ENCODE results near the gene IFIT5. TPM values are rescaled to one million over a fixed set of nuclear protein-coding genes. Genes with fewer than 3 reads are reported as not detected.
"Not testable (repeated sequence)": the region's sequence is repeated elsewhere in the genome, so short reads cannot be mapped to it uniquely, and the experiment has no call there.

The IFIT5 gene
- total RNA-seq, 1 donor from 2014 or later, result 7.7 TPM

DNA sequence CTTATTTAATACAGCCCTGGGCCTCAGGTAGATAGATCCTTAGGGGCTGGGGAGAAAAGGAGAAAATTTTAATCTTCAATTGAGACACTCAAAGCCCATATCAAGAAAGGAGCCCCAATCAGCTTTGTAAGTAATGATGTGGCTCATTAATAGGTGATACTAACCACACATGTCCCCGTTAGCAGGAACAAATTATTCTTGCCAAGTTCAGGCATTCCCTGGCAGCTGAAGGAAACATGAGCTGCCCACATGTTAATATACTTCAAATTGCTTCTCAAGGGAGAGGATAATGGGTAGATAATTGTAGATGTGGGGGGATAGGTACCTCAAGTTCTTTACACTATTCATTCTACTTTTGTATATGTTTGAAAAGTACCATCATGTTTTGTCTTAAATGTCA is 14.5 kb downstream of the IFIT5 start:
- no peak for DNase-seq (ENCODE audit: low read depth in 2 of 2)

DNA sequence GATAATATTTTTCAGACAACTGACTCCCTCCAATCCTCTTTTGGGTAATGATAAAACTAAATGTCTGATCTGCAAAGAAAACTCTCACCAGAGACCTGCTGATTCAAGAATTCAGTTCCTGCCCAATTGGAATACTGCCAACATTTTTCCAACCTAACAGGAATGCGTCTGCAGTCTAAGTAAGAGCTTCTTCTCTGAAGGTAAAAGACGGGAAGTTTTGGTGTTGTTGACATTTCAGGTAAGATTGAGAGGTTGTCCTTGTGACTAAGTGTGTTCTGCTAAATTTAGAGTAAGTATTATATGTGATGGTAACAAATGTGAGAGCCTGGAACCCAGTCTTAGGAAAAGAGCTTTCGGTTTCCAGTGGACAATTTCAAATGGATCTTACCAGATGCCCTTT is 17.6 kb downstream of the IFIT5 start:
- peak; percentile 49 to 64 for DNase-seq (ENCODE audit: low read depth in 2 of 2)

DNA sequence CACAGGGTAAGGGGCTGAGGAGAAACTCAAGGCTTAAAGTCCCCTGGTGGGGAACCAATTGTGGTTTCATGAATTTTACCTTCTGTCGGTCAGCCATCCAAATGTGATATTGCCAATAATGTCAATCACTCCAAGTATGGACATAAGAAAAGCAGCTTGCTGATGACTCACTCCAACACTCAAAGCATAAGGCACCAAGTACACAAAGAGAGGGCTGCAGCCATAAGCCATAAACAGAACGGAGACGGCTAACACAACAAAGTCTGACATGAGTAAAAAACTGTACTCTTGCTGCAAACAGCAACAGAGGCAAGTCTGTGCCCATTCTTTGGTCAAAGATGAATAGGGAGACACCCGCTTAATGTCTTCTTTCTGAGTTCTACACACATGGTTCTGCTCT is 24.2 kb downstream of the IFIT5 start:
- DNase-seq (ENCODE audit: low read depth in 2 of 2), result no peak

DNA sequence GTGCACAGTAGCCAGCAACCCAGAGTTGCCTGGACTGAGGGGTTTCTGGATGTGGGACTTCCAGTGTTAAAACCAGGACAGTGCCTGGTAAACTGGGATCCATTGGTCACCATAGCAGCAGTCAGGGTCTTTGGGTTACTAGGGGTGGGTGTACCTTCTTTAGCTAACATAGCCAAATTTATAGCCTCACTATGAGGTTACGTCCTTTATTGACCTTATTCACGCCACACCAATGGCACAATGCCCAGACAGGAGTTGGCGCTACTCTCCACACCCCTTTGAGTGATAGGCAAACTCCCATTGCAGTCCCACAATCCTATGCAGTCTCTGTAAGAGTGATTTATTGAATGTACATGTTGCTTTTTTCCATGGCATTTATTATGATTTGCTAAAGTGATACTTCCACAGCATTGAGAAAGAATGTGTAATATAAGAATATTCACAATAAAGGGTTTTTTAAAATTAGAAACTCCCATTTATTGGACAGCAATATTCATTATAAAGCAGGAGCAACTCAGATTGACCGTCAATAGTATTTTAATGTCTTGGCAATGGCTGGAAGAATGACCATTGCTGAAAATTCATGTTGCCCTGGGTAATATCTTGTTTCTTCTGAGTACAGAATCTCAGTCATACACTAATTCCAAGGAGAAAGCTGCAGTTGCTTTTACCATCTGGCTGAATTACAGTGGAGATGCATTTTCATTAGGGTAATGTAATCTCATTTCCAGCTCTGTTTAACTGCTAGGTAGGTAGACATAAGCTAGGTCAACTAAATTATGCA is 26.1 kb downstream of the IFIT5 start:
- peak in 1 of 2 donors; percentile 39 for DNase-seq (ENCODE audit: low read depth in 2 of 2)

DNA sequence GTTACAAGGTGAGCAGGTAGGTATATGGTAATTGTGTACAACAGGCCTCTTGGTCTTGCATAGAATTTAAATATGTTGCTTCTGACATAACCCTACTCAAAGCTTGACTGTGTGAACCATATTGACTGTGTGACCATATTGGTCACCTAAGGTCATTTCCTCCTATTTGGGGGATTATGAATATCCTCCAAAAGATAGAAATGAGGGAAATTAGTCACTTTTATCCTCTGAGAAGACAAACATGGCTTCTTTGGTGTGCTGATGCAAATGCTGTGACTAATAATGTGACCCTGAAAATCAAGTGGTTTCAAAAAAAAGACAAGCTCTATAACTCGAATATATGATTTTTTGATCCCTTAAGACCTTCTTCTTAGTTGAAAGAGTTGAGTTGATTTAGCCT is 27.9 kb downstream of the IFIT5 start:
- DNase-seq (ENCODE audit: low read depth in 2 of 2), result no peak

DNA sequence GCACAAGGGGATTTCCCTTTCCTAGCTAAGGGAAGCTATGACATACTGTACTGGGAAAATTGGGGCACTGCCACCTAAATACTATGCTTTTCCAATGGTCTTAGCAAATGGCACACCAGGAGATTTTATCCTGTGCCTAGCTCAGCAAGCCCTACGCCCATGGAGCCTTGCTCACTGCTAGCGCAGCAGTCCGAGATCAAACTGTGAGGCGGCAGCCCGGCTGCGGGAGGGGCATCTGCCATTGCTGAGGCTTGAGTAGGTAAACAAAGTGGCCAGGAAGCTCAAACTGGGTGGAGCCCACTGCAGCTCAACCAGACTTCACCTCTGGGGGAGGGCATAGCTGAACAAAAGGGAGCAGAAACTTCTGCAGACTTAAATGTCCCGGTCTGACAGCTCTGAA is 30.5 kb downstream of the IFIT5 start:
- DNase-seq (ENCODE audit: low read depth in 2 of 2), result not testable (repeated sequence)

DNA sequence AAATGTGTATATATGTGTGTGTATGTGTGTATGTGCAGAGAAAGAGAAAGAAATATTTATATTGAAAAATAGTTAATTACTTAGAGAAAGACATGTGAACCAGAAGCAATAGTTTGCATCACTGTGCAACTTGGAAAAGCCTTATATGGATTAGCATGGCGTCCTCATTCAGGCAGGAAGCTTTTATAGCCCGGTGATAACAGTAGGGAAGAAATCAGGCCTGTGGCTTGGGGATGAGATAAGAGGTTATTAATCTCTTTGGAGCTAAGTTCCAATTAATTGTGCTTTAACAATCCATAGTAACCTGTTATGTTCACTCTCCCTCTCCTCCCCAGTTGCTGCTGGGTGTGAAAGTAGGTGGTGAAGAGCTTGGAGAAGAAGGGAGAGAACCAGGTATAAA is 36.5 kb downstream of the IFIT5 start:
- DNase-seq (ENCODE audit: low read depth in 2 of 2), result no peak

DNA sequence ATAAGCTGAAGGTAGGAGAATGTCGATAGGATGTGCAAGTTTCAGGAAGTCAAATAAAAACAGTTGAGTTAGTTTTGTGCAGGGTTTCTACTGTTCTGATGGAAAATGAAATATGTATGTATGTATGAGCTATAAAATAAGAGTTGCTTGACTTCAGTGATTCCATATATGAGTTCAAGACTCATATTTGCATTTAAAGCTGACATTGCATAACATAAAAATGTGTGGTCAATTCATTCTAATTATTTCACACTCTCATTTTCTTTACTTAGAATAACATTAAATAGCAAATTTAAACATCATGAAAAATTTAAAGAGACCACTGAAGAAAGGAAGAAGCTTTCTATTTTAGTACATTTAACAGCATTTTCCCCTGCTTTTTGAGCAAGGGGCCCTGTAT is 37.8 kb downstream of the IFIT5 start:
- no peak for DNase-seq (ENCODE audit: low read depth in 2 of 2)

DNA sequence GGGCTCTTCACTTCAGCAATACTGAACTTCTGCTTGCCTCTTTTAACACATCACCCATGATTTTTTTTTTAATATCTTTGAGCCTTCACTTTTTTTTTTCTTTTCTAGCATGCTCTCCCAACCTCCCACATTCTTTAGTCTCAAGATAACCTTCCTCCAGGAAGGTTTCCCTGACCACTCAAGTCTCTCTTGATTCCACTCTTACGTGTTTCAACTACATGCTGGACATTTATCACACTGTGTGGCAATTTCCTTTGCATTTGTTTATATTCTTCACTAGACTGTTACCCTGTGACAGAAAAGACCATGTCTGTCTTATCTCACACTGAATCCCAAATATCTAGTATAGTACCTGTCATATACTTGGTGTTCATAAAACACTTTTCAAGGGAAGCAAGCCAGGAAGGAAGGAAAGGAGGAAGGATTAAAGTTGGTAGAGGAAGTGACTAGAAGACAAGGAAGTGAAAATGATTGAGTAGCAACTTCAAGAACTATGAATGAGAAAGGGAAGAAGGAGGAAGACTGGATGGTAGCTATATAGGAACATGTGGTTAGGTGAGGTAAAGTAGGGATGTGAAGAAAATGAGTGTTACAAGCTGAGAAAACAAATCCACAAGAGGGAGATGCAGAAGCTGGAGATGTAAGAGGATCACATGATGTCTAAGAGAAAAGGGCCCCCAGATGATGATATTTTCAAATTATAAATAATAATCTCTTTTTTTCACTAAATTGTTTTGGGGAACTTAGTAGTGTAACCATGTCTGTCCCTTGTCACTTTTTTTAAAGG is 40.4 kb downstream of the IFIT5 start:
- DNase-seq (ENCODE audit: low read depth in 2 of 2), result no peak

DNA sequence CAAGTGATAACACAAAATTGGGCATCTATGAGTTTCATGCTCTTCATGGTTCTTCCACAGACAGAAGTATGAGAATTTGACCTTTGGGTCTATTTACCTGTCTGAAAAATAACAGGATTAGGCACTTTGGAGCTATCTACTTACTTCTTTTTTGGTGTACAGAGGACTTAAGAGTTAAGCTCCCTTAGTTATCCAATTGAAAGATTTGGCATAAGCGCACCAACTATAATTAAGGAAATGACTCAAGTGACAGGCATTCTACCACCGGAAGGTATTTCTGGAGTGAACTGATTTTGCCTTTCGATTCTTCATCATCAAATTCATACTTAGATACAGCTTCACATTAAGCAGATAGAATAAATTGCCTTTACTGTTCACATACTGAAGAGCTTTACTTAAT is 43.9 kb downstream of the IFIT5 start:
- DNase-seq (ENCODE audit: low read depth in 2 of 2), result peak; percentile 63 to 81

DNA sequence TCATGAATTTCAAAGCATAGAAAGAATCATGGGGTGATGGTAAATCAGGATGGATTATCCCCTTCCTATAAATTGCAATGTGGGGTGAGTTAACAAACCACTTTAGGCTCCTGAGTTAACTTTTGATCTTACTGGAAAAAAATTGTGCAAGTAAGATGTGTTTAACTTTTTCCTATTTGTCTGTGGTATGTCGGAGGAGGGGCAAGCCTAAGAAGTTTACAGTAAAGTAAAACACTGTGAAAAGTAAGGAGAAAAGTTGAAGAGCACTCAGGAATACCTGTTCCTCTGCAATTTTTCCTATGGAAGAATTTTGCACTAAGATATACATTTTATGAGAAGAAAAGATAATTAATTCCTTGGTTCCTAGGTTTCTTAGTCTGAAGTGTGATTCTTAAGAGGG is 44.4 kb downstream of the IFIT5 start:
- DNase-seq (ENCODE audit: low read depth in 2 of 2), result no peak

DNA sequence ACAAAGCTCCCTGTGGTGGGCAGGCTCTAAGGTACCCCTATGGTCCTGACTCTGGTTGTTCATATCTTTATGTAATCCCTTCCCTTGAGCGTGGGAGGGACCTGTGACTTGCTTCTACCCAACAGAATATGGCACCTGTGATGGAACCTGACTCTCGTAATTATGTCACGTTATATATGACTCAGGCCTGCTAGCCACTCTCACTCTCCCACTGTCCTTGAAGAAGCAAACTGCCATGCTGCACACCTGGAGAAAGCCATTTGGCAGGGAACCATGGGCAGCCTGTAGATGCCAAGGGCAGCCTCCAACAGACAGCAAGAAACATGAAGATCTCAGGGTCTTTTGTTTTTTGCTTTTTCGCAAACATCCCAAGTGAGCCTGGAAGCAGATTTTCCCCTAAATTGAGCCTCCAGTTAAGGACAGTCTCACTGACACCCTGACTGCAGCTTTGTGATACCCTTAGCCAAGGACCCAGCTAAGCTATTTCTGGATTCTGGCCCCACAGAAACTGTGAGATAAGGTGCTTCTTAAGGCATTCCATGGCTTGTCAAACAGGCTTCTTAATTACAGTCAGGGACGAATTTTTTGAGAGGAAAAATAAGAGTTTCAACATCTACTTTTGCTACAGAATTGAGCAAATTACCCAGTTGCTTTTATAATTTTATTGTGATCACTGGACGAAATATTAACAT is 49.6 kb downstream of the IFIT5 start:
- DNase-seq (ENCODE audit: low read depth in 2 of 2), result no peak

DNA sequence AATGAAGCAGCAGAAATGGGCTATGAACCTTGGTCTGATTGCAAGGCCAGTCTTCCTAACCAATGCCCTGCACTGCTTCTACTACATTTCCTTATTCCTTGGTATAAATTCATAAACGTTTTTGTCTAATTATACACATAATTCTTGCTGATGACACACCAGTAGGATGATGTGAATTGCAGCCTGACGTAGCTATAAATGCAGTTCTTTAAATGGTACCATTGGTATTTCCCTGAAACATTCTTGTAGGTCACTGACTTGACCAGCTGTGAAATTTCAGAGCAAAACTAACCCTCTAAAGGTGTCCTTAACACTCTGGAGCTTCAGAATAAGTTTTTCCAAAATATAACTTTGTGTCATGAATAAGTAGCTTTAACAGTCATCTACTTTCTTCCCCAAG is 50.8 kb downstream of the IFIT5 start:
- no peak for DNase-seq (ENCODE audit: low read depth in 2 of 2)

DNA sequence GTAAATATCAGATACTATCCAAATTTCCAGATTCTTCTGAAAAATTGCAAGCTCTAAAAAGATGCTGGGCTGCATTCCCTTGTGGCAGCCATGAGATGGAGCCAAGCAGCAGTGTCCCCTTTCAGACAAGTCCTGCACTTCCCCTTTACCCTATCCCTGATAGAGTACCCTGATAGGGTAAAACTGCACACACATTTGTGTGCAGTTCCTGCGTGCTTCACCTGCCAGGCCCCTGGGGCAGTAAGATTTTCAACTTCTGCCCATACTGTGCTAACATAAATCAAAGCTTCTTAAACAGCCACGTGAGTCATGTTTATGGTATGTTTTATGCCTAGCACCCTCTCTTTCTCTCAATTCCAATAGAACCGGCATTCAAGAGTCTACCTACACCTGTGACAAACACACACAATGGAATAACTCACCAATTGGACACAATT is 52.2 kb downstream of the IFIT5 start:
- peak; percentile 24 to 28 for DNase-seq (ENCODE audit: low read depth in 2 of 2)

DNA sequence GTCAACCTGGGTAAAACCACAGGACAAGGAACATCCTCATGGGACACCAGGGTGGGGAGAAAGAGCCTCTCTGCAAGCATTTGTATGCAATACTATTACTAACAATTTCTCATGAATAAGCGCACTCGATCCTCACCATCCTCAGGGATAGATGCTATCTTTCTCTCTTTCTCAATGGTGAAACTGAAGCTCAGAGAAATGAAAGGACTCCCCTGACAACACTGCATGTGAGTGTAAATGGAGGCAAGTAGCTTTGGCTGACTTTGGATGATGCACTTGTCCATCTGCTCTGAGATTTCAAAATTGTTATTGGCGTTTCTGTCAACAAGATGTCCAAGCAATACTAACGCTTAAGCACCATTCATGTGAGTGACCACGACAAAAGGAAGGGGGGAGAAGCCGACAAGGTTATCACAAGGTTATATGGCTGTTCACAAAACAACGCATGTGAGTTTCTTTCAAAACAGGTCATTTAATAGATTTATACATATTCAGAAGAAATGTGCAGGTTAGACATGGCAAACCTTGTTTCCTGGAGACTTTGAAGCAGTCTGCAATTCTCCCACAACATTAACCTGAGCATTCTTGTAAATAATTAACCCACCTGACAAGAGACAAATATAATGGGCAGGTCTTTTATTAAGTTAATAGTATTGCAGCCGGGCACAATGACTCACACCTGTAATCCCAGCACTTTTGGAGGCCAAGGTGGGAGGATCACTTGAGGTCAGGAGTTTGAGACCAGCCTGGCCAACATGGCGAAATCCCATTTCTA is 54.0 kb downstream of the IFIT5 start:
- no peak for DNase-seq (ENCODE audit: low read depth in 2 of 2)

DNA sequence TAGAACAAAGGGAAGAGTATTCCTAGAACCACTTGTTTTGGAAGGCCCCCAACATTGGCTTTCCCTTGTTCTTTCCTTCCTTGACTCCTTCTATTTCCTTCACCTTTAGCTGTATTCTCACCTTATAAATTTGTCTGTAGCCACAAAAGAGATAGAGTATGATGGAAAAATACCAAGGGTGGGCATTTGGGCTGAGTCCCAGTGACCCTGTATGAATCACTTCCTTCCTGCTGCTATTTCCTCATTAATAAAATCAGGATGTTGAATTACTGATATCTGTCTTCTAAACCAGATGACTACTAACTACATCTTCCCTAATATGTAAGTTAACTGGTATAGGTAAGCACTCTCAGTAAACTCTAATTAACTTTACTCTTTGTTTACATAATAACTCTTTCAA is 55.1 kb downstream of the IFIT5 start:
- DNase-seq (ENCODE audit: low read depth in 2 of 2), result peak; percentile 15 to 37

Other genes starting within 250 kb of the IFIT5 start
- gene CH25H, start 207.3 kb upstream of the IFIT5 start, total RNA-seq, result 3.0 and 4.4 TPM in 2 replicates
- gene LIPA, start 162.8 kb upstream of the IFIT5 start, total RNA-seq, result 43.2 and 54.4 TPM in 2 replicates
- gene IFIT2, start 112.5 kb upstream of the IFIT5 start, total RNA-seq, result 3.1 and 8.1 TPM in 2 replicates
- gene IFIT3, start 86.6 kb upstream of the IFIT5 start, total RNA-seq, result 5.7 and 8.1 TPM in 2 replicates
- gene IFIT1B, start 36.5 kb upstream of the IFIT5 start, total RNA-seq, result not detected in 2 replicates
- 0.20 and 0.87 TPM in 2 replicates for gene IFIT1, start 21.9 kb upstream of the IFIT5 start, total RNA-seq
- gene SLC16A12, start 121.0 kb downstream of the IFIT5 start, total RNA-seq, result not detected in 2 replicates
- 1.3 and 1.6 TPM in 2 replicates for gene PANK1, start 230.7 kb downstream of the IFIT5 start, total RNA-seq